Naive B cell (primary cell): ENCODE data around the gene SMIM38. TPM values are rescaled to one million over a fixed set of nuclear protein-coding genes. Genes with fewer than 3 reads are reported as not detected.

Experiments
- ATAC-seq, 2 donors: fragments of 150-1000 bp; cut with Tn5 transposase; 2 replicates each; pipeline ENCODE4 v1.10.0; 2021; ENCODE audit warnings: low read depth in 2 of 2, mild to moderate bottlenecking in 2 of 2, moderate library complexity in 2 of 2
- DNase-seq: peaks from one replicate; pipeline ENCODE4 v3.0.0; 2022
- H3K27ac Mint-ChIP-seq, 6 donors: one replicate each; pipeline ENCODE4 v1.8.0; 2020 to 2022; ENCODE audit warnings: mild to moderate bottlenecking in 6 of 6, mixed read lengths in 6 of 6, moderate library complexity in 5 of 6, inconsistent platforms in 2 of 6
- H3K27me3 Mint-ChIP-seq, 3 donors: one replicate each; pipeline ENCODE4 v1.8.0; 2021 to 2022; ENCODE audit warnings: mixed read lengths in 3 of 3, mild to moderate bottlenecking in 1 of 3
- H3K36me3 Mint-ChIP-seq, 2 donors: one replicate each; pipeline ENCODE4 v1.8.0; 2020 to 2022; ENCODE audit warnings: mixed read lengths in 2 of 2, inconsistent platforms in 1 of 2, mild to moderate bottlenecking in 1 of 2
- H3K4me1 Mint-ChIP-seq, 3 donors: one replicate each; pipeline ENCODE4 v1.8.0; 2020 to 2022; ENCODE audit warnings: mixed read lengths in 3 of 3, inconsistent platforms in 1 of 3, mild to moderate bottlenecking in 1 of 3, moderate library complexity in 1 of 3
- H3K4me3 Mint-ChIP-seq, 8 donors: one replicate each; pipeline ENCODE4 v1.8.0; 2020 to 2022; ENCODE audit warnings: mild to moderate bottlenecking in 8 of 8, mixed read lengths in 8 of 8, moderate library complexity in 8 of 8, inconsistent platforms in 2 of 8
- H3K9me3 Mint-ChIP-seq, 7 donors: one replicate each; pipeline ENCODE4 v1.8.0; 2020 to 2022; ENCODE audit warnings: mixed read lengths in 7 of 7, mild to moderate bottlenecking in 5 of 7, inconsistent platforms in 2 of 7, moderate library complexity in 1 of 7
- polyA plus RNA-seq, 6 donors: library from polyadenylated mRNA; unstranded; fragments of 300-500 nt; fragmentation: Illumina TruSeq; gene quantifications; one replicate each; pipeline ENCODE4 v1.2.3, GENCODE V29; 2021; ENCODE audit warnings: low read depth in 6 of 6

SMIM38 gene
- polyA plus RNA-seq, 6 donors from 2014 or later = not detected

DNA sequence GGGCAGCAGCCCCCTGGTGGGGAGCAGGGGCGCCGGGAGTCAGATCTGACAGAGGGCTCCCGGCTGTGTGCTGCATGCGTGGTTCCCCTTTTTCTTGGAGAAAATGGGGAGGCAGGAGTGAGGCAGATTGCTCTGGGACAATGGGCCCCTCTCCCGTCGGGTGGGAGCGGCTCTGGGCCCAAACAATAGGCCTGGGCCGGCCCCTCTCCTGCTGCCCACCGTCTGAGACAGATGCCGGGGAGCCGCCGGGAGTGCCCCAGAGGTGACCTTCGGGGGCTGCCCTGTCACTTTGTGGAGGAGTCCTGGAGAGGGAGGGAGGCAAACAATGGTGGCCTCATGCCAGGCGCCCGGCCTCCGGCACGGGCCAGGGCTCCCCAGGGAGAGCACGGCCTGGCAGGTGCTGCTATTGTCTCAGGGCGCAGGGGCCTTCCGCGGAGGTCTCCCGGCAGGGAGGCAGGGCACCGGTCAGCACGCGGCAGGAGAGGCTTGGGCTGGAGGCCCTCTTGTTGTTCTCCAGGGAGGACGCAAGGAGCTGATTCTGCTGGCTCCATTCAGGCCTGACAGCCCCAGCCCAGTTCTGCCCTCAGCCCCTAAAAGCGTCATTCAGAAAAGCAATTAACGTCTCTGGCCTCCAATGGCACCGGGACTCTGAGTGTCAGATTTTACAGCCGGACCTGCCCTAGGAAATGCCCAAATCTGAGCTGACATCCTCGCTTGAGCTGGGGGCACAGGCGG, 44.8 kb downstream of the SMIM38 start:
- Mint-ChIP-seq H3K27ac (no peak overlapping the region), H3K9me3 (peaks cover 0 to 8% (median 0%) of the 10 kb centered on the region in 7 donors), H3K4me1 (peaks cover 0 to 15% (median 0%) of the 10 kb centered on the region in 3 donors), H3K4me3 (no peak overlapping the region), H3K36me3 (no peaks in the 10 kb centered on the region), H3K27me3 (peaks cover 0 to 22% (median 5%) of the 10 kb centered on the region in 3 donors)
- ATAC-seq (no peak), DNase-seq (no peak)

DNA sequence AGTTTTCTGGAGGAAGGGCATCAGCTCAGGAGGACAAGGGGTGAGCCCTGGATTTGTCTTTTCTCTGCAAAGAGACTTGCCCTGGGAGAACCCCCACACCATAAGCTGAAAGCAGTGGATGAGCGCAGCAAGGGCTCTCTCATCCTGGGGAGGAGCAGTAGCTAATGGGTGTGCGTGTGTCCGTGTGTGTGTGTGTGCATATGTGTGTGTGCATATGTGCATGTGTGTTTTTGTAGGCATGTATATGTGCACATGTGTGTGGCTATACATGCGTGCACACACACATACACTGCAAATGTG, 45.3 kb downstream of the SMIM38 start:
- DNase-seq (no peak), ATAC-seq (no peak)
- H3K27ac Mint-ChIP-seq = no peak overlapping the region
- H3K9me3 Mint-ChIP-seq = peaks cover 0 to 8% (median 0%) of the 10 kb centered on the region in 7 donors
- peaks cover 0 to 15% (median 0%) of the 10 kb centered on the region in 3 donors for H3K4me1 Mint-ChIP-seq
- H3K4me3 Mint-ChIP-seq = no peak overlapping the region
- H3K27me3 Mint-ChIP-seq = peaks cover 0 to 22% (median 5%) of the 10 kb centered on the region in 3 donors
- H3K36me3 Mint-ChIP-seq = no peaks in the 10 kb centered on the region

DNA sequence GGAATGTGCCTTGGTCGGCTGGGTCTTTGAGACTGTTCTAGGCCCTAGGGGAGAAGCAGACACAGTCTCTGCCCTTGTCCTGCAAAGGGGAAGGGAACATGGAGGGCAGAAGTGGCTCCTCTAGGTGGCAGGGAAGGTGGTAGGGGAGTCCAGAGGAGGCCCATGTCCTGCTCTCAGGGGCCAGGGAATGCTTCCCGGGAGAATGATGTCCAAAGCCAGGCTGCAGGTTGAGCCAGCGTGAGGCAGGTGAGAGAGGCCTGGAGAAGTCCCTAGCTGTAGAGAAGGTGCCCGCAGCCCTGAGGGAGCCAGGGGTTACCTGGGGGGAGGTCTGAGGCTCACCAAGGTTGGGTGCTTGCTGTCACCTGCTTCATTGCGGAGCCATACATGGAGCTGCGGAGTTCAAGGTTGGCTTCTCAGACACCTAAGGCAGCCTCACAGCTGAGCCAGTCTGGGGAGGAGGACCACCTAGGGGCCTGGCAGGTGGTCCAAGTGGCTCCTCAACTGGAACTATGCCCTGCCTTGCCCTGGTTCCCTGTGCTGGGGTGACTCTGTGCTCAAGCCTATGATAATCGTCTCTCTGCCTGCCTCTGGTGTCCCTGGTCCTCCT, 46.1 kb downstream of the SMIM38 start:
- no peaks in the 10 kb centered on the region for H3K36me3 Mint-ChIP-seq
- no peak for DNase-seq
- H3K9me3 Mint-ChIP-seq = peaks cover 0 to 8% (median 0%) of the 10 kb centered on the region in 7 donors
- no peak for ATAC-seq
- peaks cover 1 to 22% (median 5%) of the 10 kb centered on the region in 3 donors for H3K27me3 Mint-ChIP-seq
- peaks cover 0 to 15% (median 2%) of the 10 kb centered on the region in 3 donors for H3K4me1 Mint-ChIP-seq
- H3K27ac Mint-ChIP-seq = no peak overlapping the region
- no peak overlapping the region for H3K4me3 Mint-ChIP-seq

DNA sequence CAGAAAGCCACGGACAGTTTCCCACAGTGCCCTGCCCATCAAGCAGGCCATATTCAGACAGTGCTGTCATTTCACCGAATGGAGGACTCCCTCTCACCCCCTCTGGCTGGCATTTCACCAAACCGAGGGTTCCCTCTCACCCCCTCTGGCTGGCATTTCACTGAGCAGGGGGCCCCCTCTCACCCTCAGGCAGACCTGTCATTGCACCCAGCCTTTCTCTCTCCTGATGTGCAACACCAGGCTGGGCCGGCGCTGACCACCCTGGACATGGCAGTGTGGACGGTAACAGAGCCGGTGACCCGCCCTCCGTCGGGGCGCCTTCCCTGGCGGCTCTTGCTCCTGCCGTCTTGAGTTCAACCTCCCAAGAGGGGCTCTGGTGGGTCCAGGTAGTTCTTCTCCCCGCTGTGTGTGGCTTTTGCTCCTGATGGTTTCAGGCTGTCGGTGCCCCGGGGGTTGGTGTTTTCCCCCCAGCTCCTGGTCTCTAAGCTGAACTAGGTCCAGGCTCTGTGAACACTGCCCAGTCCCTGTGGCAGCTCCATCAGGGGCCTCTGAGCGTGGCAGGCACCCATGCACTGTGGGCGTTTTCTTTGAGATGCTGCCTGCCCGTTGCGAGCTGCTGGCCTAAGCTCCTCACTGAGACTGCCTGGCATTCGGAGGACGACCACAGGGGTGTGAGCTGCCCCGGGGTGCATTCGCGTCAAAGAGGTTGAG, 46.9 kb downstream of the SMIM38 start:
- peaks cover 0 to 15% (median 5%) of the 10 kb centered on the region in 3 donors for H3K4me1 Mint-ChIP-seq
- no peak for ATAC-seq

DNA sequence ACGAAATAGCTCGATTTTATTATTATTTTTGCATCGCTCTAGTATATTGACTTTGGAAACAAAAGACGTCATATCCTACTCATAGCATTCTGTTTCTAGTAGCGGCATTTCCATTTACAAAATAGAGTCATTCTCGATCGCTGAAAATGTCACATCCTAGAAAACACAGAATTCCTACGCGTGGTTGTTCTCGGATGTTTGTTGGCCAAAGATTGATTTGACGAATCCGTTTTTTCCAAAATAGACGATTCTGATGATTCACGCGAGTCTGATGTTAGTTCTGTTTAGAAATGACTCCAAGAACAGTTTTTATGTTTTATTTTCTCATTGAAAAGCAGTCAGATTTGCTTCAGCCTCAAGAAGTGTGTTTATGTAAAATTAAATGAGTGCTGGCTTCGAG, 47.6 kb downstream of the SMIM38 start:
- peaks cover 0 to 15% (median 5%) of the 10 kb centered on the region in 3 donors for H3K4me1 Mint-ChIP-seq
- no peak for ATAC-seq
- H3K27ac Mint-ChIP-seq = no peak overlapping the region
- peaks cover 0 to 11% (median 3%) of the 10 kb centered on the region in 7 donors for H3K9me3 Mint-ChIP-seq
- no peak for DNase-seq
- no peak overlapping the region for H3K4me3 Mint-ChIP-seq
- H3K36me3 Mint-ChIP-seq = peaks cover 0 to 5% of the 10 kb centered on the region in 2 donors
- peaks cover 4 to 22% (median 5%) of the 10 kb centered on the region in 3 donors for H3K27me3 Mint-ChIP-seq

More for the DNA sequence above, 46.9 kb downstream of the SMIM38 start:
- no peak overlapping the region for H3K27ac Mint-ChIP-seq
- H3K9me3 Mint-ChIP-seq = peaks cover 0 to 8% (median 0%) of the 10 kb centered on the region in 7 donors
- no peak for DNase-seq
- H3K36me3 Mint-ChIP-seq = no peaks in the 10 kb centered on the region
- no peak overlapping the region for H3K4me3 Mint-ChIP-seq
- H3K27me3 Mint-ChIP-seq = peaks cover 4 to 22% (median 5%) of the 10 kb centered on the region in 3 donors

DNA sequence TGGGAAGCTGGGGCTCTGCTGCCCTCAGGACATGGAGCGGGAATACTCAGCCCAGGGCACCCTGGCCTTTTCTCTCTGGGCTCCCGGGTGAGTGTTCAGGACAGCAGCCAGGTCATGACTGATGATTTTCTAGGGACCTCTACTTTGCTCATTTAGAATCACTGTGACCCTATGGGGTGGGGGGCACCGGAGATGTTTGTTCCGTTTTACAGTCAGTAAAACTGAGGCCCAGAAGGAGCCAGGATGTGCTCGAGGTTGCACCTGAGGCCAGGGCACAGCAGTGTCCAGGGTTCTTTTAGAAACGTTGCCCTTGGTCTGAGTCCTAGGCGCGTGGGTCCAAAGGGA, 48.1 kb downstream of the SMIM38 start:
- ATAC-seq = no peak
- H3K27me3 Mint-ChIP-seq = peaks cover 4 to 17% (median 5%) of the 10 kb centered on the region in 3 donors
- peaks cover 0 to 9% (median 4%) of the 10 kb centered on the region in 7 donors for H3K9me3 Mint-ChIP-seq
- no peak for DNase-seq
- no peak overlapping the region for H3K4me3 Mint-ChIP-seq
- H3K36me3 Mint-ChIP-seq = peaks cover 0 to 7% of the 10 kb centered on the region in 2 donors
- H3K4me1 Mint-ChIP-seq = peaks cover 0 to 12% (median 5%) of the 10 kb centered on the region in 3 donors
- H3K27ac Mint-ChIP-seq = no peak overlapping the region

DNA sequence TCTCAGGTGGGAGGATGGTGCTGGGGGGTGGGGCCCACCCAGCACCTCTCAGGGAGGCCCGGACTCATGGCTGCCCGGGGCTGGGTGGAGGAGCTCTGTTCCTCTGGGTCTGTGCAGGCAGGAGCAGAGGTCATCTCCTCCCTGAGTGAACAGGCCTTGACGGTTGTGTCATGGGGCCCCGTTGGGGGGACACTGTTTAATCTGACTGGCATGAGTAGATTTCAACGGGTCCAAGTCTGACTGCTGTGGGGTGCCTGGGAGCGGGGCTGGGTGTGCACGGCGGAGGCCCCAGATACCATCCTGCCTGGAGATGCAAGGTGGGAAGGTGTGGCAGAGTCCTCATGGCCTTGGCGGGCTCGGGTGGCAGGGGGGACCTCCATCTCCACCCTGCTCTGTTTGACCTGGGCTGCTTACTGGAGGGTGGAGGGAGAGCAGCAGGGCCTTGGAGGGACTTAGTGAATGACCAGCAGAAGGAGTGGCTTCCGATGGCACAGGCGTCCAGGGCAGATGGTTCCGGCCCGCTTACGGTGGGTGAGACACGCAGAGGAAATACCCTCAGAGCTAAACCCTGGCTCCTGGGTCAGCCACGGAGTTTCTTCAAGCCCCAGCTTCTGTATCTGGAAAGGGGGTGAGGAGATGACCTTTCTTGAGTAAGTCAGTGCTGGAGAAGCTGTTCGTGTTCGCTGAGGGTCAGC, 48.7 kb downstream of the SMIM38 start:
- H3K27me3 Mint-ChIP-seq = peaks cover 4 to 11% (median 6%) of the 10 kb centered on the region in 3 donors
- H3K4me3 Mint-ChIP-seq = no peak overlapping the region
- H3K36me3 Mint-ChIP-seq = peaks cover 0 to 7% of the 10 kb centered on the region in 2 donors
- H3K27ac Mint-ChIP-seq = no peak overlapping the region
- peaks cover 0 to 7% (median 4%) of the 10 kb centered on the region in 7 donors for H3K9me3 Mint-ChIP-seq
- ATAC-seq (no peak), DNase-seq (no peak)
- peaks cover 0 to 7% (median 5%) of the 10 kb centered on the region in 3 donors for H3K4me1 Mint-ChIP-seq

DNA sequence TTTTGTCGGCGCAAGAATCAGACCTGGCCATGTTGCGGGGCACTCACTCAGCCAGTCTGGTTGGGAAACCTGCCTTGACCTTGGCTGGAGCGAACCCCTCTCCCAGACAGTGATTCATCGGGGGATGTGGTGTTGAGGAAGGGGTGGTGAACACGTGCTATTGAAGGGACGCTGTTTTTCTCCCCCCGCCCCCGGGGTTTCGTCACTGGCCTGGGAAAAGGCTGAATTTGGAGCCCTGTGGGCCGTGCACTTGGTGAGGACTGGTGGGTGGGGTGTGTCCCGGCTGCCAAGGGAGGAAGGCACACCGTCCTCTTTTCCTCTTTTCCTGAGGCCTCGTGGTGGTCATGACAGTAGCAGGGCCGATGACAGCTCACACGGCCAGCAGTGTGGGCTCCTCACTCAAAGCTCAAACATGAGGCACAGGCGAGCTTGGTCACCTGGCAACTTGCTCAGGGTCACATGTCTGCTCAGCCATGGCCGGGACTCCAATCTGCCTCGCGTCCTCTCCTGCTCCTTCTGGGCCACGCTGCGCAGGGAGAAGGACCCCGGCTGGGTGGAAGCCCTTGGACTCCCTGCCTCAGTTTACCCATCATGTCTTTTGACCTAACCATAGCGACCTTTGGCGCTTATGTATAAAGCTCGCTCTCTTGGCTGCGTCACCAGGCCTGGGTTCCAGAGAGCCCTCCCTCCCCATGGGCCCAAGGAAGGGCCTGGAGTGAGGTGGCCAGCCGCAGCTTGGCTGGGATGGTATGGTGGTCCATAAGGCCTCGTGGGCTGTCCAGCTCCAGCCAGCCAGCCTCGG, 49.4 kb downstream of the SMIM38 start:
- Mint-ChIP-seq H3K4me3 (no peak overlapping the region), H3K27ac (peak overlapping the region in 1 of 6 donors; percentile 74), H3K4me1 (peaks cover 0 to 5% (median 5%) of the 10 kb centered on the region in 3 donors), H3K36me3 (peaks cover 0 to 7% of the 10 kb centered on the region in 2 donors), H3K27me3 (peaks cover 4 to 14% (median 14%) of the 10 kb centered on the region in 3 donors), H3K9me3 (peaks cover 0 to 7% (median 4%) of the 10 kb centered on the region in 7 donors)
- ATAC-seq (no peak), DNase-seq (no peak)

Other genes starting within 250 kb of the SMIM38 start
- not detected for gene MRGPRD, start 174.9 kb upstream of the SMIM38 start, polyA plus RNA-seq
- gene MRGPRF, start 142.7 kb upstream of the SMIM38 start, polyA plus RNA-seq = not detected
- gene TPCN2, start 107.0 kb upstream of the SMIM38 start, polyA plus RNA-seq = 10 to 100 TPM in 1 of 6 donors, 1 to 10 TPM in 5; 4.8 to 12.5 (median 6.9) TPM
- gene MYEOV, start 138.2 kb downstream of the SMIM38 start, polyA plus RNA-seq = under 1 TPM in 1 of 6 donors, not detected in 5; 0.25 TPM